DMS153 (cell line): ENCODE measurements around the gene PHC3.

ENCODE experiments used
- DNase-seq: peaks from one replicate; lab custom pipeline; 2025; lab: John Stamatoyannopoulos, UW

Gene PHC3

GRCh38 chr3:170077361-170077760, 104.2 kb downstream of the PHC3 start:
- DNase-seq, result no peak

GRCh38 chr3:170076715-170077238, 104.8 kb downstream of the PHC3 start:
- no peak for DNase-seq

- no peak for DNase-seq
Measured at GRCh38 chr3:170075441-170076091, 106.0 kb downstream of the PHC3 start.

GRCh38 chr3:170064108-170064507, 117.4 kb downstream of the PHC3 start:
- no peak for DNase-seq

- DNase-seq, result no peak
Measured at GRCh38 chr3:170063691-170064090, 117.8 kb downstream of the PHC3 start.

GRCh38 chr3:170062769-170063168, 118.8 kb downstream of the PHC3 start:
- DNase-seq, result no peak

- no peak for DNase-seq
Measured at GRCh38 chr3:170062068-170062467, 119.5 kb downstream of the PHC3 start.

- DNase-seq, result no peak
Measured at GRCh38 chr3:170059447-170059846, 122.1 kb downstream of the PHC3 start.

- DNase-seq, result no peak
Measured at GRCh38 chr3:170058127-170058526, 123.4 kb downstream of the PHC3 start.

GRCh38 chr3:170057550-170057949, 124.0 kb downstream of the PHC3 start:
- DNase-seq, result no peak

GRCh38 chr3:170056710-170057454, 124.7 kb downstream of the PHC3 start:
- no peak for DNase-seq

- DNase-seq, result no peak
Measured at GRCh38 chr3:170055209-170055608, 126.3 kb downstream of the PHC3 start.

GRCh38 chr3:170054204-170054603, 127.3 kb downstream of the PHC3 start:
- no peak for DNase-seq

- no peak for DNase-seq
Measured at GRCh38 chr3:170052398-170052797, 129.1 kb downstream of the PHC3 start.

GRCh38 chr3:170050753-170051152, 130.8 kb downstream of the PHC3 start:
- DNase-seq, result no peak

GRCh38 chr3:170049146-170050000, 132.2 kb downstream of the PHC3 start:
- no peak for DNase-seq

- DNase-seq, result no peak
Measured at GRCh38 chr3:170047133-170047404, 134.5 kb downstream of the PHC3 start.

- no peak for DNase-seq
Measured at GRCh38 chr3:170046269-170047132, 135.0 kb downstream of the PHC3 start.

- no peak for DNase-seq
Measured at GRCh38 chr3:170044795-170045244, 136.7 kb downstream of the PHC3 start.

- no peak for DNase-seq
Measured at GRCh38 chr3:170044271-170044670, 137.3 kb downstream of the PHC3 start.

GRCh38 chr3:170043506-170043905, 138.0 kb downstream of the PHC3 start:
- DNase-seq, result no peak

- DNase-seq, result no peak
Measured at GRCh38 chr3:170040418-170040817, 141.1 kb downstream of the PHC3 start.
